ENCODE measurements around the gene CDK5RAP3. TPM values are rescaled to one million over a fixed set of nuclear protein-coding genes. Genes with fewer than 3 reads are reported as not detected.

CDK5RAP3 gene
- total and polyA plus RNA-seq, 2 of the 13 experiments (the other 11 are each of a cell fraction or from before 2014, with no cell fraction given): 128 to 154 TPM

- 0 out of 2 replicates have a peak, but pooled peaks have one; percentile 8 for TF ChIP-seq ZNF691 (CRISPR knock-in tag; IDR thresholded peaks at IDR 0.05; ENCODE audit: borderline replicate concordance, low read depth)
- TF ChIP-seq ZNF878 (CRISPR knock-in tag; IDR thresholded peaks at IDR 0.05): no peak
- TF ChIP-seq SOX5 (CRISPR knock-in tag; IDR thresholded peaks at IDR 0.05; ENCODE audit: borderline replicate concordance): no peak
- no peak for TF ChIP-seq TFDP2 (CRISPR knock-in tag; IDR thresholded peaks at IDR 0.05)
- TF ChIP-seq IRF1 (CRISPR knock-in tag; IDR thresholded peaks at IDR 0.05; ENCODE audit: low read depth): no peak
- peak; percentile 80; the same call in 1 of the 2 replicates for TF ChIP-seq ZNF318 (CRISPR knock-in tag; IDR thresholded peaks at IDR 0.05)
- TF ChIP-seq PITX1 (CRISPR knock-in tag; IDR thresholded peaks at IDR 0.05): no peak
- no peak for TF ChIP-seq ZNF580 (CRISPR knock-in tag; IDR thresholded peaks at IDR 0.05; ENCODE audit: borderline replicate concordance, low read depth)
- 0 out of 2 replicates have a peak, but pooled peaks have one; percentile 47 for TF ChIP-seq ZNF343 (CRISPR knock-in tag; IDR thresholded peaks at IDR 0.05)
- no peak for TF ChIP-seq GATAD2A (CRISPR knock-in tag; IDR thresholded peaks at IDR 0.05)
- 0 out of 2 replicates have a peak, but pooled peaks have one; percentile 52 for TF ChIP-seq PAWR (CRISPR knock-in tag; IDR thresholded peaks at IDR 0.05; ENCODE audit: borderline replicate concordance)
- 0 out of 2 replicates have a peak, but pooled peaks have one; percentile 32 for TF ChIP-seq SNAI1 (CRISPR knock-in tag; IDR thresholded peaks at IDR 0.05; ENCODE audit: borderline replicate concordance)
- no peak for TF ChIP-seq JUN (CRISPR knock-in tag; IDR thresholded peaks at IDR 0.05)
- no peak for TF ChIP-seq ZNF12 (CRISPR knock-in tag; IDR thresholded peaks at IDR 0.05)
- no peak for TF ChIP-seq PTBP1 (IDR thresholded peaks at IDR 0.05; ENCODE audit: low read depth, low read length, poor library complexity, severe bottlenecking)
Observed at GRCh38 chr17:47969930-47970724, 786 bp upstream of the CDK5RAP3 start (continued).
